Smooth muscle cell (in vitro differentiated cells): ENCODE data around the gene HDAC3. TPM values are rescaled to one million over a fixed set of nuclear protein-coding genes. Genes with fewer than 3 reads are reported as not detected.

Source experiments
- DNase-seq: peaks from one replicate; lab custom pipeline; 2025; ENCODE audit not compliant: unreplicated experiment; lab: John Stamatoyannopoulos, UW
- H2AFZ ChIP-seq: fragments of 200-600 bp; sonication (generic); 2 replicates; pipeline ENCODE4 v1.6.0; 2016; ENCODE audit warnings: antibody characterized with exemption, low read depth, mild to moderate bottlenecking
- H3F3A ChIP-seq: fragments of 200-600 bp; sonication (generic); 2 replicates; pipeline ENCODE4 v1.6.0; 2017; ENCODE audit warnings: antibody characterized with exemption, low read depth
- H3K27ac ChIP-seq: fragments of 200-600 bp; sonication (generic); 2 replicates; pipeline ENCODE4 v1.5.1; 2016; ENCODE audit warnings: low read depth, mild to moderate bottlenecking
- H3K27me3 ChIP-seq: fragments of 200-600 bp; sonication (generic); 2 replicates; pipeline ENCODE4 v1.6.1; 2016; ENCODE audit warnings: low read depth, mild to moderate bottlenecking
- H3K36me3 ChIP-seq: fragments of 200-600 bp; sonication (generic); 2 replicates; pipeline ENCODE4 v1.5.1; 2016; ENCODE audit warnings: low read depth
- H3K4me1 ChIP-seq: fragments of 200-600 bp; sonication (generic); 2 replicates; pipeline ENCODE4 v1.5.1; 2016; ENCODE audit warnings: low read depth
- H3K4me2 ChIP-seq: fragments of 200-600 bp; sonication (generic); 2 replicates; pipeline ENCODE4 v1.6.0; 2016; ENCODE audit warnings: mild to moderate bottlenecking
- H3K4me3 ChIP-seq: fragments of 200-600 bp; sonication (generic); 2 replicates; pipeline ENCODE4 v1.5.1; 2016; ENCODE audit warnings: mild to moderate bottlenecking
- H3K79me2 ChIP-seq: fragments of 200-600 bp; sonication (generic); 2 replicates; pipeline ENCODE4 v1.6.0; 2016; ENCODE audit warnings: low read depth, mild to moderate bottlenecking
- H3K9ac ChIP-seq: fragments of 200-600 bp; sonication (generic); 2 replicates; pipeline ENCODE4 v1.6.0; 2016; ENCODE audit warnings: low read depth
- H3K9me3 ChIP-seq: fragments of 200-600 bp; sonication (generic); replicated peaks from 2 replicates; pipeline ENCODE4 v1.5.1; 2016; ENCODE audit warnings: low read depth
- H4K20me1 ChIP-seq: fragments of 200-600 bp; sonication (generic); 2 replicates; pipeline ENCODE4 v1.6.0; 2016; ENCODE audit warnings: low read depth
- WGBS: methylation state at CpG from one replicate; pipeline ENCODE4 v1.1.7; 2016; ENCODE audit warnings: low lambda C conversion rate; 5-methylcytosine and 5-hydroxymethylcytosine counted together
- polyA plus RNA-seq: library from polyadenylated mRNA; unstranded; fragments of >200 nt; fragmentation: Nextera tagmentation; extraction: Ambion mirVana; gene quantifications from 2 replicates; pipeline ENCODE4 v1.2.1, GENCODE V29; 2016
- total RNA-seq: library from RNA; depleted of rRNA; stranded (reverse); fragments of >200 nt; gene quantifications from 2 replicates; pipeline ENCODE4 v1.2.3, GENCODE V29; 2014
- TF ChIP-seq, protein P1 (sequence below): fragments of 200-600 bp; sonication (generic); IDR thresholded peaks from 2 replicates; pipeline ENCODE4 v1.5.1; 2017; ENCODE audit warnings: borderline replicate concordance, mild to moderate bottlenecking, antibody characterized with exemption; ENCODE audit not compliant: insufficient read depth, poor library complexity, severe bottlenecking

Gene HDAC3
- total and polyA plus RNA-seq, 2 experiments from 2014 or later: 50.2 to 66.9 TPM

DNA sequence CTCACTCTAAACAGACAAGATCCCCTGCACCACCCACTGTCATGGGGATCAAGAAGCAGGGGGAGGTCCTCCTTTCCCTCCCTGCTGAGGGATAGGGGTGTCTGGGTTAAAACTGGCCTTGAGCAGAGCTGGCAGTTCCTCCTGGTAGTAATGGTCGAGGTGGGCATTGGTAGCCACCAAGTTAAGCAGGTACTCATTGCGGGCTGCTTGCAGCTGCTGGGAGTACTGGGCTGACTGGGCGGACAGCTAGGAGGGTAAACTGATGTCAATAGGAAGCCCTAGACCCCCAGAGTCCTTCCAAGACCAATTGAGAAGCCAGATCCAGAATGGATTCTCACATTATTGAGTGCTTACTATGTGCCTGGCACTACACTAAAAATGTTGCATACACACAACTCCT lies 11.2 kb upstream of the HDAC3 start:
- Histone ChIP-seq H3K27me3 (no peaks in the 10 kb centered on the region), H3K79me2 (no peaks in the 10 kb centered on the region), H3K4me1 (peaks cover 3% of the 10 kb centered on the region), H2AFZ (no peak overlapping the region), H3K9ac (no peak overlapping the region), H3K9me3 (no peaks in the 10 kb centered on the region), H3F3A (no peaks in the 10 kb centered on the region), H3K27ac (no peak overlapping the region), H3K4me2 (no peak overlapping the region), H4K20me1 (no peaks in the 10 kb centered on the region), H3K36me3 (no peaks in the 10 kb centered on the region), H3K4me3 (no peak overlapping the region)
- 88% methylated on average over 3 of the region's 3 CpGs for WGBS
- TF ChIP-seq, protein P1, sequence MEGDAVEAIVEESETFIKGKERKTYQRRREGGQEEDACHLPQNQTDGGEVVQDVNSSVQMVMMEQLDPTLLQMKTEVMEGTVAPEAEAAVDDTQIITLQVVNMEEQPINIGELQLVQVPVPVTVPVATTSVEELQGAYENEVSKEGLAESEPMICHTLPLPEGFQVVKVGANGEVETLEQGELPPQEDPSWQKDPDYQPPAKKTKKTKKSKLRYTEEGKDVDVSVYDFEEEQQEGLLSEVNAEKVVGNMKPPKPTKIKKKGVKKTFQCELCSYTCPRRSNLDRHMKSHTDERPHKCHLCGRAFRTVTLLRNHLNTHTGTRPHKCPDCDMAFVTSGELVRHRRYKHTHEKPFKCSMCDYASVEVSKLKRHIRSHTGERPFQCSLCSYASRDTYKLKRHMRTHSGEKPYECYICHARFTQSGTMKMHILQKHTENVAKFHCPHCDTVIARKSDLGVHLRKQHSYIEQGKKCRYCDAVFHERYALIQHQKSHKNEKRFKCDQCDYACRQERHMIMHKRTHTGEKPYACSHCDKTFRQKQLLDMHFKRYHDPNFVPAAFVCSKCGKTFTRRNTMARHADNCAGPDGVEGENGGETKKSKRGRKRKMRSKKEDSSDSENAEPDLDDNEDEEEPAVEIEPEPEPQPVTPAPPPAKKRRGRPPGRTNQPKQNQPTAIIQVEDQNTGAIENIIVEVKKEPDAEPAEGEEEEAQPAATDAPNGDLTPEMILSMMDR: no peak
- DNase-seq: no peak

DNA sequence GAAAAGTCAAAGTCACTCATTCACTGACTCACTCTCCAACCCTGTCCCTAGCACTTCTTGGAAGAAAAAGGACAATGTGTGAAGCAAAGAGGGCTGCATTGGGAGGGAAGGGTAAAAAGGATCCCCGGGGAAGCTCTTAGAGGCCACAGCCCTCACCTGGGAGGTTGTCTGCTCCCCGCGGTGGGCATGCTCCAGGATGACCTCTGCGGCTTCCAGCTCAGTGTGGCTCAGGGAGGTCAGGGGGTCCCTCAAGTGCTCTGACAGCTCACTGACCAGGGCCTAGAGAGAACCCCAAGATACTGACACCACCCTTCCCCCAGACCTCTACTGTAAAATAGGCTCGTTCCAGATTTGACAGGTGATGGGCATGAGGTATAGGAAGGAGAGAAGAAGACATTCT lies 10.6 kb upstream of the HDAC3 start:
- WGBS: 98% methylated on average over 5 of the region's 5 CpGs
- H3K4me3 ChIP-seq: no peak overlapping the region
- TF ChIP-seq, protein P1: no peak
- no peaks in the 10 kb centered on the region for H3F3A ChIP-seq
- peaks cover 3% of the 10 kb centered on the region for H3K4me1 ChIP-seq
- no peak for DNase-seq
- no peak overlapping the region for H3K4me2 ChIP-seq
- no peak overlapping the region for H3K27ac ChIP-seq
- H3K9ac ChIP-seq: no peak overlapping the region
- H3K27me3 ChIP-seq: no peaks in the 10 kb centered on the region
- no peak overlapping the region for H2AFZ ChIP-seq
- H3K9me3 ChIP-seq: no peaks in the 10 kb centered on the region
- H3K36me3 ChIP-seq: no peaks in the 10 kb centered on the region
- no peaks in the 10 kb centered on the region for H4K20me1 ChIP-seq
- no peaks in the 10 kb centered on the region for H3K79me2 ChIP-seq

DNA sequence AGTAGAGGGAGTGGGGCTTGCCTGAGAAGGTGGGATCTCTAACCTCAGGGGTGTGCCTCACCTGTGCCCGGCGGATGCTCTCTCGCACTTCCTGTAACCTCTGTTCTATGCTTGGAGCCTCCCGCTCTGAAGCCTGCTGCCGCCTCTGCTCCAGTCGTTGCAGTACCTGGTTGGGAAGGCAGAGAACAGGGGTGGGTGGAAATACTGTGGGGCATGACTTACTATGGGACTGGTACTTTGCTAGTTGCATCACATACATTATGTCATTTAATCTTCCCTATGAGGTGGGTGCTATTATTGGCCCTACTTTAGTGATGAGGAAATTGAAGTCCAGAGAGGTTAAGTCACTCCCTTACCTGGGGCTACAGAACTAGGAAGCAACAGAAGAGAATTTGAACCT lies 9.4 kb upstream of the HDAC3 start:
- peaks cover 6% of the 10 kb centered on the region for H3F3A ChIP-seq
- no peaks in the 10 kb centered on the region for H3K4me1 ChIP-seq
- no peak for DNase-seq
- no peak overlapping the region for H3K27ac ChIP-seq
- no peak overlapping the region for H3K9ac ChIP-seq
- H3K9me3 ChIP-seq: no peaks in the 10 kb centered on the region
- peaks cover 8% of the 10 kb centered on the region for H4K20me1 ChIP-seq
- 94% methylated on average over 6 of the region's 6 CpGs for WGBS
- no peaks in the 10 kb centered on the region for H3K36me3 ChIP-seq
- H3K79me2 ChIP-seq: no peaks in the 10 kb centered on the region
- H2AFZ ChIP-seq: no peak overlapping the region
- H3K4me2 ChIP-seq: no peak overlapping the region
- TF ChIP-seq, protein P1: no peak
- H3K27me3 ChIP-seq: no peaks in the 10 kb centered on the region
- H3K4me3 ChIP-seq: no peak overlapping the region

DNA sequence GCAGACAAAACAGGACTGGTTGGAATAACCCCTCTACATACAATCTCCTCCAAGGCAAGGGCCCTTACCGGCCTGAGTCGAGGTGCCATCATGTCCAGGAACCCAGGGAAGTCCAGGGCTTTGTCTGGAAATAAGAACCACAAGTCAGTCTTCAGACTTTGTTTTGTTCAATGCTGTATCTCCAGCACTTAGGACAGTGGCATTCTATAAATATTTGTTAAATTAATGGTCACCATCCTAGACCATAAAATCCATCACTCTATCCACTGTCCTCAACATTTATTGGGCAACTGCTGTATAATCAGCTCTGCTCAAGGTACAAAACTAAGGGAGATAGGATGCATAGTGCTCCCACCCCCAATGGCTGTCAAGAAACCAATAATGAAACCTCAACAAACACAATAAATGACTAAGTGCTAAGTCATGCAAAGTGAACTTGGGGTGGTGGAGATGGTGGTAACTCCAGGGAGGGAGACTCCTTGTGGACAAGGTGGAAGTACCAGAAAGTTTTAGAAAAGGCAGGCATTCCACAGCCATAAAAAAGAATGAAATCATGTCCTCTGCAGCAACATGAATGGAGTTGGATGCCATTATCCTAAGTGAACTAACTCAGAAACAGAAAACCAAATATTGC lies 5.1 kb upstream of the HDAC3 start:
- Histone ChIP-seq H3K79me2 (no peaks in the 10 kb centered on the region), H3K4me2 (no peak overlapping the region), H3K9ac (no peak overlapping the region), H3K9me3 (no peaks in the 10 kb centered on the region), H3K36me3 (no peaks in the 10 kb centered on the region), H3K27me3 (no peaks in the 10 kb centered on the region), H2AFZ (no peak overlapping the region), H3K27ac (no peak overlapping the region), H4K20me1 (peaks cover 12% of the 10 kb centered on the region), H3K4me3 (no peak overlapping the region), H3F3A (peaks cover 6% of the 10 kb centered on the region), H3K4me1 (peaks cover 3% of the 10 kb centered on the region)
- DNase-seq: no peak
- 91% methylated on average over 2 of the region's 2 CpGs for WGBS
- TF ChIP-seq, protein P1: no peak
